Left forelimb (tissue), 1 donor: ENCODE measurements around the gene RAB29.

Source experiments
- DNase-seq: peaks from one replicate; pipeline ENCODE4 v3.0.0-alpha.2; 2018; ENCODE audit warnings: low spot score

RAB29 gene

DNA sequence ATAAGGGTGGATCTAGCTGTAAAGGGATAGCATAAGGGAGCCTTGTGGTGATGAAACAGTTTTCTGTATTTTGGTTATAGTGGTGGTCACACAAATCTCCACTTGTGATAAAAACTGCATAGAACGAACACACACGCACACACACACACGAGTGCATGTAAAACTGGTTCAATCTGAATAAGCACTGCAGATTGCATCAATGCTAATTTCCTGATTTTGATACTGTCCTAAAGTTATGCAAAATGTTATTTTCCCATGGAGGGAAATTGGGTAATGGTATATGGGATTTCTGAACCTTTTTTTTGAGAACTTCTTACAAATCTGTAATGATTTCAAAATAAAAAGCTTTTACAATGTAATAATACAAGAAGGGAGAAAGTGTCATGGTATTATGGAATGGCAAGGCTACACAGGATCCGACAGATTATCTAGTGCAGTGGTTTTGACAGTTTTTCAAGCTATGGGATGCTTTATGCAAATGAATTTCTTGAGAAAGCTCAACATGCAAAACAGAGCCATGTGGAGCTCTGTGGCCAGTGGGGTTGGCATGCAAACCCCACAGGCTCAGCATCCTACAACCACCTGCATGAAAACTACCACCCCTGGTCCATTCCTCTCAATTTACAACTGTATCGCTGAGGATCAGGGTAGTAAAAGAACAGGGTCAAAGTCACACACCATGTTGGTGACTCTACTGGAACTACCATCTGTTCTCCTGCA, 18.9 kb upstream of the RAB29 start:
- DNase-seq, result no peak

DNA sequence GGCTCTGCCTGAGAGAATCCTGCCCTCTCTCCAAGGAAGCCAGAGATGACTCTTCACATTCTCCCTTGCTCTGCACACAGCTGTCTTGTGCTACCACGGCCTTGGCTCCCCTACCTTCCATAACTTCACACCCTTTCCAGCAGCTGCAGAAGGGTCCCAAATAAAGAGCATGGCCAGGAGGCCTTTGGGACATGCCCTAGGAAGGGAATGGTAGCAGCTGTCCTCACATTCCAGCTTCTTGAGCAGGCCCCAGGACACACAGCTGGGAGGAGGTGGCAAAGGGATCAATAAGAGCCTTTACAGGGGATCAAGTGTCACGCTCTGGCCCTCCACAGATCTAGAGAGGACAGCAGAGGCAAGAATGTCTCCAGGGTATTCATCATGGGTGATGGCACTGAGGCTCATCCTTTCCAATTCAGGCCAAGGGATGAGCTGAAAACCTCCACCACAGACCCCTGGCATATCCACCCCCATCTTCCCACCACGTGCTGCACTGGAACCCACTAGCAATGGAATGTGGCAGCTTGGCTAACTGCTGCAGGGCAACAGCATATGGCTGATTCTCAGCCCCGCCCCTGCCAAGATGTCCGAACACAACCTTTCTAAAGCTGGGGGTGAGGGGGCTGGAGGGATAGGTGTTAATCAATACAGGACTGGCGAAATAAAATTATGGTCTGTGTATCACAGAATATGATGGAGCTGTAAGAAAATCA, 17.8 kb upstream of the RAB29 start:
- DNase-seq, result no peak

DNA sequence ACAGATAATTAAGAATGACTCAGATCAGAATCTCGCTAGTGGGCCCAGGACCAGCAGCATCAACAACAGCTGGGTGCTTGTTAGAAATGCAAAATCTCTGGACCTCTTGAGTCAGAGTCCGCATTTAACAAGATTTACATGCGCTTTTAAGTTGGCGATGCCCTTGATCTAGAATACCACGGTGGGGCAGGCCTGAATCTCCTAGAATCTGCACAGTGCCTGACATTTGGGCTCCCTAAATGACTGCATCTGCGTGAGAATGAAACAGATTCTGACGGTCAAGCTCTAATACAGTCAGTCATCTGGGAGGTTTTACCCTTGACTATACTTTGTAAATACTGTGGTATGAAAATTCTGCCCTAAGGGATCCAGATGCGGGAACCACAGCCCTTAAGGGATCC, 17.2 kb upstream of the RAB29 start:
- DNase-seq, result no peak

DNA sequence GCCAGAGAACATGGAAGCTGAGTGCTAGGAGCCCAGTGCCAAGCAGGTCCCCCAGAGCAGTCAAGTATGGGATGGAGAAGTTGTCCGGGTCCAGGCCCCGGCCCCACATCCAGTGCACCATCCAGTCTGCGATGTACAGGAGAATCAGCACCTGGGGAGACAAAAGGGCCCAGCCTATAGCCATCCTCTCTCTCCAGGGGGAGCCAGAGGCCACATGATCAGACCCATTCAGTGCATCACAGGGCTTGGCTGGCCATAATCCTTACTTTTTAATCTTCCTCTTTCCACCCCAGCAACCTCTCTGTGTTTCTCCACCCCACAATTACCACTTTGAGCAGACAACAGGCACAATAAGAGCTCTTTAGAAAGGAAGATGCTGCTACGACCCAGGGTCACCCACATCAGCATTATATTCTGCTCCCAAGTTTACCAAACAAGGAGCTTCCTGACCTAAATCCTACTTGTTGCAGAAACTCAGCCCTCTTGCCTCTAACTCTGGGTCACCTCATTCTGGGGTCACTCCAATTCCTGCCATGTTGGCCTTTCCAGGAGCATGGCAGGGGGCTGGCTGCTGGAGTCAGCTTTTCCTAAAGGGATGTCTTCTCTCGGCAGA, 16.4 kb upstream of the RAB29 start:
- DNase-seq, result no peak

DNA sequence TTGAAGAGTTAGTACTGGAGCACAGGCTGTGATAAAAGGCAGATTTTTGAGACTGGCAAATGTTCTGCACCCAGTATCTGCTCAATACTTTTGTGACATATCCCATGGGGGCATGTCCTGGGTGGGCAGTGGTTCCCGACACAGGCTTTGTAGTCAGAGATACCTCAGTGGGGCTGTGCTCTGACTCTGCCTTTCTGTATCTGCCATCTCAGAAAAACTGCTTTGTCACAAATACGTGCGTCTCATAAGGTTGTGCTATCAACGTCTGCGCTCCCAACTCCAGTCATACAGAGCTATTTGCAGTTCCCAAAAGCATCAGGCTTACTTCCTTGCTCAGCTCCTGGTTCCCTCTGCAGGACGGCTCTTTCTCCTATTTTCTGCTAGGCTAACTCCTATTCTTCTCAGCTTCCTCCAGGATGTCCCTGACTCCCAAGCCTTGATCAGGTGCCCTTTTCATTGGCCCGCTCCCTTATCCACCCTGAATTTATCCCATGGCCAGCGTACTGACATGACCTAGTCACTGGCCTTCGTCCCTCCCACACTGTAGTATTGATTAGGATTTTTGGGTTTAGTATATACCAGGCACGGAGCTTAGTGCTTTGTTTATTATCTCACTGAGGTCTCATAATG, 12.1 kb upstream of the RAB29 start:
- DNase-seq, result no peak

DNA sequence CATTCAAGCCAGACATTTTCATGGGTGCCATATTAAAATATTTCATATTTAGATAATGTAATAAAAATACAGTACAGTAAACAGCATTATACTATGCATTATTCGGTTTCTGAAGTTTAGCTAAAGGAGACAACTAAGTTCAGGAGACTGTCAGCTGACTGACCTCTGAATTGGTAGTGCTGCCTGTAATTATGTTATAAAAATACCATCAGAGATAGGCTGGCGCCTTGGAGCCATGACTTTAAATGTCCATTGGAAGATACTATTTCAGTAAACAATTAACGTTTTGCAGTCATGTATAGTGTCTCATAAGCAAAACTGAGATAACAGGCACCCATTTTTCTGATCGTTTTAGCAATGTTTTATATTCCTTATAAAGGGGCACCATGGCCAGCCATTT, 11.3 kb upstream of the RAB29 start:
- DNase-seq, result no peak

DNA sequence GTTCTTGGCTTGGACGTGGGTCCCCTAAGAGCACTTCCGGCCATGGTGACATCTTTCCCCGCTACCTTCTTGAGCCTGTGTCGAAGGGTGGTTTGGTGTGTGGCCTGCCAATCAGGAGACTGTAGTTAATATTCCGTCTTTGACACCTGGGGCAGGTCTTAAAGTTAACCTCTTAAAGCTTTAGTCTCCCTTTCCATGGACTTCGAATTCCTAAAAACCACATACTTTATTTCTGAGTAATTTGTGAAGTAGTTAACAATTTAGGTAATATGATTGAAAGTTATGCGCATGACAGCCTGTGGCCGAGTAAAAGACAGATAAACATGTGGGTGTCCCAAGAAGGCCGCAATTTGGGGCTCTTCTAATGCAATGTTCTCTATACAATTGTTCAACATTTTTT, 10.2 kb upstream of the RAB29 start:
- no peak for DNase-seq

DNA sequence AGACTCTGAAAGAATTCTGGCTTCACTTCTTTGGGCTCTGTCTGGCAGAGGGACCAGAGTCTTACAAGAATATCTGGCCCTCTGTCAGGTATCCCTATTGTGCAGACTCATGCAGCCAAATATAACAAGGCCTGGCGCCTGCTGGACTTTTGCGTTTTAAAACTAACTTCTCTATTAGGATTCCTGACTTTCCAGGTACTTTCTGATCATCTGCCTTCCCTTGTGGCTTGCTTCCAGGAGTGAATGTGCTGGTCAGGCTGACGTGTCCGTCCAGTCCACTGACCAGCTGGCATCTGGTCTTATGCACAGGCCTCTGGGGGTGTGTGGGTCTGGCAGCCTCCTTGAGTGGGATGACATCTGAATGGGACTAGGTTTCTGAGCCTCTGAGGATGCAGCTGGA, 8.6 kb upstream of the RAB29 start:
- no peak for DNase-seq

DNA sequence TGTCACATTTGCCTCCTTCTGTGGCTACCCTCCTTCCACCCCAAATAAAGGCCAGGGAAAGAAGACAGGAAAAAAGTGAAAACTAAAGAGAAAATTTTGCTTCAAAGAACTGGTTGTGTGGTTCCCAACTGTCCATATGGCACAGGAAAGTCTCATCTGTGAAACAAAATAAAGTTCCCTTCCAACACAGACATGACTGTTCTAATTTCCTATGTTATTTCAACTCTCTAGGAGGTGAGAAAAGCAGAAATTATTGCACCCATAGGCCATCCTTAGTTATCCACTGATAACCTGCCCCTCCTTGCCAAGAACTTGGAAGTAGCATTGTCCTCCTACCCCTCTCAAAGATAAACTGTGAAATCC, 8.1 kb upstream of the RAB29 start:
- no peak for DNase-seq

DNA sequence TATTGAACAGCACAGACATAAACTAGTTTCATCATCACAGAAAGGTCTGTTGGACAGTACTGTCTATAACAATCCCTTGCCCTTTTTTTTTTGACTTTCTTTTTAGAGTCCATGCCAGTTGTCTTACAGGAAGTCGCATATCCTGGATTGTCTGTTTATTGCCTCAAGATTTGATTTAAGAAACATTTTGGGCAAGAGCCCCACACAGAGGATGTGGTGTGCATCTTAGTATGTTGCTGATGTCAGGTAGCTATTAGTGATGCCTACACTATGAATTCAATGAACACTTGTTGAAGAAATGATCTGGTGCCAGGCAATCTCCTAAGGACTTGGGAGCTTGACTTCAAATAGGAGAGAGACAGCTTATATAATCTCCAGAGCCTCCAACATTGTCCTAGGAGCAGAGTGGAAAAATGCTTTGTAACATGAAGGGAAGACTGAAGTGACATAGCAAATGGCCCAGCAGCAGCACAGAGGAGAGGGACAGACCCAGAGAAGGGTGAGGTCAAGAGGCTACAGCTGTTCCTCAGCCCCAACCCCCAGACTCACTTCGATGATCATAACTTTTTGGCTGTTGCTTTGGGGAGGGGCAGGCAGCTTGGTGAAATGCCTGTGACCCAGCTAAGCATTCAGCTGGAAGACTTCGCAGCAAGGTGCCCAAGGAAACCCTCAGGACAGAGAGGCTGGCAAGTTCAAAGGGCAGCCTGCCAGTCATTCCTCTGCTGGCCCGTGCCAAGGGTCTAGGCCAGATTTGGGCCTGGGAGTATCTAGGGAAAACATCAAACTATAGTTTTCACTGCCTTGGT, 7.5 kb upstream of the RAB29 start:
- no peak for DNase-seq

DNA sequence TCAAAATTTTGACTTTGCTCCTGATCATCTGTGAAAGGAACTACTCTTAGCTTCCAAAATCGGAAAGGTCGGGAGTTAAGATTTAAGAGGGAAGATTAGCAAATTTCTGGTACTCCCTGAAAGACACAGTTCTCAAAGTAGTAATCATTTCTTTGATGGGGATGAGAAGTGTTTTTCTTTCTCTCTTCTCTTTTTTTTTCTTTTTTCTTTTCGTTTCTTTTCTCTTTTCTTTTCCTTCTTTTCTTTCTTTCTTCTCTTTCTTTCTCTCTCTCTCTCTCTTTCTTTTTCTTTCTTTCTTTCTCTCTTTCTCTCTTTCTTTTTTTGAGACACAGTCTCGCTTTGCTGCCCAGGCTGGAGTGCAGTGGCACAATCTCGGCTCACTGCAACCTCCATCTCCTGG, 5.1 kb upstream of the RAB29 start:
- DNase-seq, result no peak

DNA sequence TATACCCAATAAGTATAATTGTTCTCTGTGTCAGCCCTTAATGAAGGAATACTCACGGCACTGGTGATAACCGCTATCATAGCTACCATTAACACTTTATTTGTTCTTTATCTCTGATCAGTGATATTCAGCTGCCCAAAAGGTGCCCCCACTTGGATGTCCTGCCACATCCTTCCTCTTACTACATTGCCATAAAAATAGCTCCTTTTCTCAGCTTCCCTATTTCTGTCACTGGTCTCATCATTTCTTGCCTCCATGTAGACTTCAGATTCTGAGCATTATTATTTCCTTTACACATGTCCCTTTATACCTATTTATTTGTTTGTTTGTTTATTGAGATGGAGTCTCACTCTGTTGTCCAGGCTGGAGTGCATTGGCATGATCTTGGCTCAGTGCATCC, 2.7 kb upstream of the RAB29 start:
- DNase-seq, result no peak

DNA sequence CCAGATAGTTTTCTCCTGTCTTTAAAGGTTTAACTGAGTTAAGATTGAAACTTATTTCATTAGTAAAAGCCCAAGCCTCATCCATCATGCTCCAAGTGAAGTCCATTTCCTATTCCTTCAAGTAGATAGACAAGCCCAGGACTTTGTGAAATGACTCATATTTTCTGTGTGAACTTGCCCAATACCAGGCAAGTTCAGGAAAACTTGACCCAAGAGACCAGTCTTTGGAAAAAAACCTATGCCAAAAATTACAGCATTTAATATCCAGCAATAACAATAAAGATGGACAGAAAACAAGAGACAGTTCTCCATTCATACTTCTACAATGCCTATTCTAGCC, 405 bp upstream of the RAB29 start:
- no peak for DNase-seq

DNA sequence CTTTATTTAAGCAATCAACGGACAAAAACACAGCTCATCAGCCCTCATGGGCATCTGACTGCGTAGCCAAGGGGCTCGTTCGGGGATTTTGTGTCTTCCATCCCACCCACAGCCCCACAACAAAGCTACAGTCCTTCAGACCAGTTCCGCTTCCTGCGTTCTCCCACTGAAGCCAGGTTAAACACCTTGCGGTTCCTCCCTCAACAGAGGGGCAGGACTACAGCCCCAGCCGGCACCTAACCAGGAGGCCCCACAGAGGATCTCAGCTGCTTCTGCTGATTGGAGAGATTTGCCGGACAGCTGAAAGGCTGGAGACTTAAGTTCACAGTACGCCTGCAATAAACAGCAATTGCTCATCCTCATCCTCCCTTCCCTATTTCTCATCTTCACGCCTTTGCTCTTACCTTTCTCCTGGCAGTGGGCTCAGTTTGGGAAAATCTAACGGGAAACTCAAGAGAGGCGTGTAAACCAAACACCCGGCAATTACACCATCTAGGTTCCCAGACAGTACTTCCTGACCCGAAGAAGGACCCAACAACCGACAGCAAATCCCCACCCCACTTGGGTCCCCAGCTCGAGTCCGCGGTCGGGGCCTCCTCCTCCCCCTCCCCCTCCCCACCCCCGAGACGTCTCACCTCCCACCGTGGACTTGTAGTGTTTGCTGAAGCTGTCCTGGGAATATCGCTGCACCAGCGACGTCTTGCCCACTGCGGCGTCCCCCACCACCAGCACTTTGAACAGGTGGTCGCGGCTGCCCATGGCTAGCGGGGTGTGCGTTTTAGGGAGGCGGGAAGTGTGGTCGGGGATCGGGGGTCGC, 876 bp downstream of the RAB29 start:
- DNase-seq, result no peak

DNA sequence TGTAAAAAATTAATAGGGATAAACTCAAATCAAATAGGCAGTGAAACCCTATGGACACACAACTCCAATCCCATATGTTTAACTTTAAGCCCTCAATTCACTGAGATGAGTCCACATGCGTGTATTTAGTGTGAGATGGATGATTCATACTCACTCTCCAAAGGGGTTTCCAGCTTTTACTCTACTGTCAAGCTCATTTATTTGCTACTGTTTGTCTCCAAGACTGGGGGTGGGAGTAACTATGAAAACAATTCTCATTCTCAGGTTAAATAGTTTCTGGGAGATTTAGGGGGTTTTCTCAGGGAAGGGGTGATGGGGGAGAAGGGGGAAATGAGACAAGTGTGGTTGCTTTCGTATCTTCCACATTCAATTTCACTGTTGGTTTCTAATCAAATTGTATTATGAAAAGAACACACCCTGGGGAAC, 2.7 kb downstream of the RAB29 start:
- no peak for DNase-seq

DNA sequence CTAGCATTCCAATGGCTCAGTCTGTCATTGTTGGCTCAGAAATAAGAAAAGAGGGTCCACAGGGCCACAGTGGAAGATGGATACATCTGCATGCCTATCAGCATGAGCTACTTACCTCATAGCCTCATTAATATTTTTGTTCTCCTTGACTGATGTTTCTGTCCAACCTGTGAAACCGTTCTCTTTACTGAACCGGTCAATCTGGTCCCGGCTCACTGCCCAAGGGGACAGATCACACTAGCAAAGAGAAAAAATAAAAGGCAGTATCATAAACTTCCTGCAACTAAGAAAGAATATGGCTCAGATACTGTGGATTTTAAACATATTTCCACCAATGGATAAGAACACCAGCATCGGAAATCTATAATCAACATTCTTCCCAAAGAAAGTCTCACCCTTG, 4.7 kb downstream of the RAB29 start:
- DNase-seq, result no peak

DNA sequence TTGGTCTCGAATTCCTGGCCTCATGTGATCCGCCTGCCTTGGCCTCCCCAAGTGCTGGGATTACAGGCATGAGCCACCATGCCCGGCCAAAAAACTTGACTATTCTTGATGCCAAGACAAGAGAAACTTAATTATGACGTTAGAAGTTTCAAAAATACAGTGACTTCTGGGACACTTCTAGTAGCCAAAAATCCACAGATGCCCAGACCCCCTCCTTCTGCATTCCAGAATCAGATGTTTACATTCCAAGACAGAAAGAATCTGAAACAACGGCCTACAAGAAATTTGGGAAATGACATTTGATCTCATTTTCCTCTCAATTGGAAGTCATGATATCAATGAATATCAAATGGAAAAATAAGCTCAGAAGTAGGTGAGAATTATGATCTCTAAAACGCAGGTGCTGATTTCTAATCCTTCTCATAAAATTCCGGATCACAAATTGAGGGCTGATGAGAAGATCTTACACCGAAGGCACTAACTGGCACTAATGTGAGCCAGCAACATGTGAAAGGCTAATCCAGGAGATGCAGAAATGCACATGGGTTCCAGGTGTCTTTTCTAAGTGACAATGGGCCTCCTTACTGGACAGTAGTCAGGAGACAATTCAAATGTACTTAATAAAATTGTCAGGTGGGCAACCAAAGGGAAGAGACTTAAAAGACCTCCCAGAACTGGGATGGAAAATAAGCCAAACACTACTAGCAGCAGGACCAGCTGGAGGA, 5.5 kb downstream of the RAB29 start:
- no peak for DNase-seq

DNA sequence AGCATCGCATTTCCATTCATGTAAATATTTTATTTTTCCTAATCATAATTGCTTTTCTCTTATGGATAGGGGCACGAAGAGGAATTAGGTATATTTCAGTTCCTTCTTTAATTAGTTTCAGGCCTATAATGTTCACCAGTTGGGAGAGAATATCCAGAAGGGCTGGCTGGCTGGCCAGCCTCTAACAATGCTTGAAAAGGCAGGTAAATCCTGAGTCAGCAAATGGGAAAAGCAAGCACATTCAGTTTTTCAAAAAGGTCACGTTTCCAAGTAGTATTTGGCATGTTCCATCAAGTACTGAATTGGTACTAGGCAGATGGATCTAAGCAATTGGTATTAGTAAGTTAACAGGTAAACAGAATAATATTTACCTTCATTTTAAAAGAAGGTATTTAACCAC, 8.0 kb downstream of the RAB29 start:
- no peak for DNase-seq

DNA sequence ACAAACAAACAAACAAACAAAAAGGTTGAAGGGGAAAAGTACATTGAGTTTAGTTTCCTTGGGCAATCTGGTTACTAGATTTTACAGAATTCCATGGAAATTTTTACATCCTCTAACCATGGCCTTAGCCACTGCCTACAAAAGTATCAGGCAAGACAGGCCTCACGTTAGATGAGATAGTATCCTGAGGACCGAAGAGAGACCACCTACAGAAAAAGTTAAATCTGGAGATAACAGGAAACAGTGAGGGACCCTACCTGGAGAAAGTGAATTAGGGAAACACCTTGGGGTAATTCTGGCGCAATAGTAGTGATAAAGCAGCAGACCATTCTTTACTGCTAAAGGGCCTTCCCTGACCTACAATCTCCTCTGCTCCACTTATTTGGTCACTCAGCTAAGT, 8.7 kb downstream of the RAB29 start:
- no peak for DNase-seq

DNA sequence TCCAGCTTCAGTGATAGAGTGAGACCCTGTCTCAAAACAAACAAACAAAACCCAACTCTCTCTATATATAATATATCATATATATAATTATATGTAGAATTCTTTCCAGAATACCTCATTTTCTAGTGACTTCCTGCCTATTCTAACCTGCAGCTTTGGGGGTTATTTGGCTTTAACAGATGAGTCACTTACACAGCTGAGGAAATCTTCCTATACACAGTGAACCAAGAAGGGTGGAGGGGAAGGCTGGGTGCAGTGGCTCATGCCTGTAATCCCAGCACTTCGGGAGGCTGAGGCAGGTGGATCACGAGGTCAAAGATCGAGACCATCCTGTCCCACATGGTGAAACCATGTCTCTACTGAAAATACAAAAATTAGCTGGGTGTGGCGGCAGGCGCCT, 9.2 kb downstream of the RAB29 start:
- no peak for DNase-seq

DNA sequence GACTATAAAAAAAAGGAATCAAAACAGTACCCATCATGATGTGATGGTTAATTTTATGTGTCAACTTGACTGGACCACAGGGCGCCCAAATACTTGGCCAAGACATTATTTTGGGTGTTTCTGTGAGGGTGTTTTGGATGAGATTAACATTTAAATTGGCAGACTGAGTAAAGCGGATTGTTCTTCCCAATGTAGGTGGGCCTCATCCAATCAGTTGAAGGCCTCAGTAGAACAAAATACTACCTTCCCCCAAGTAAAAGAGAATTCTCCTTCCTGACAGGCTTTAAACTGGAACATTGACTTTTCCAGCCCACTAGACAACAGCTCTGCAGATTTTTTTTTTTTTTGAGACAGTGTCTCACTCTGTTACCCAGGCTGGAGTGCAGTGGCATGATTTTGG, 10.7 kb downstream of the RAB29 start:
- DNase-seq, result no peak
